Caco-2 (cell line): ENCODE measurements around the gene C11orf91. TPM values are rescaled to one million over a fixed set of nuclear protein-coding genes. Genes with fewer than 3 reads are reported as not detected.

Source experiments
- BruUV-seq: library from RNA; stranded (reverse); fragments of 400-500 nt; replicated peaks from 2 replicates; lab custom pipeline; 2021; lab: Mats Ljungman, UMichigan
- CTCF ChIA-PET: fragments of 300-600 bp; sonication (Branson Sonifier 250); formaldehyde crosslinking; loops from one replicate; lab custom pipeline; 2022; ENCODE audit warnings: antibody characterized with exemption; lab: Charles Lee
- POLR2A ChIA-PET: fragments of 300-600 bp; sonication (Branson Sonifier 250); formaldehyde crosslinking; loops from one replicate; lab custom pipeline; 2022; ENCODE audit warnings: antibody characterized with exemption; lab: Charles Lee
- DNase-seq, 2 experiments: peaks; one replicate each; pipeline versions ENCODE4 v3.0.0 to v3.0.0-alpha.2; 2020 to 2022
- H3K27me3 ChIP-seq: replicated peaks from 2 replicates; pipeline ENCODE4 v1.6.0; 2011; ENCODE audit warnings: low read length; ENCODE audit not compliant: control insufficient read depth, insufficient read depth
- H3K36me3 ChIP-seq: 2 replicates; pipeline ENCODE4 v1.5.1; 2011; ENCODE audit warnings: low read length; ENCODE audit not compliant: control insufficient read depth, insufficient read depth
- H3K4me1 ChIP-seq: fragments of 250-450 bp; sonication (Bioruptor Pico); 2 replicates; pipeline ENCODE4 v1.5.1; 2020; ENCODE audit warnings: mild to moderate bottlenecking
- H3K4me3 ChIP-seq: 2 replicates; pipeline ENCODE4 v1.5.1; 2011; ENCODE audit warnings: low read depth, mild to moderate bottlenecking, control low read depth, low read length
- H3K9me3 ChIP-seq: fragments of 250-450 bp; sonication (Bioruptor Pico); 2 replicates; pipeline ENCODE4 v1.5.1; 2020; ENCODE audit warnings: mild to moderate bottlenecking, moderate library complexity
- H3K27ac Mint-ChIP-seq: one replicate; pipeline ENCODE4 v1.8.0; 2022; ENCODE audit warnings: mixed read lengths; ENCODE audit not compliant: unreplicated experiment
- H3K27me3 Mint-ChIP-seq: one replicate; pipeline ENCODE4 v1.8.0; 2022; ENCODE audit warnings: mixed read lengths; ENCODE audit not compliant: insufficient read depth, unreplicated experiment
- H3K36me3 Mint-ChIP-seq: one replicate; pipeline ENCODE4 v1.8.0; 2022; ENCODE audit warnings: mild to moderate bottlenecking, mixed read lengths; ENCODE audit not compliant: insufficient read depth, unreplicated experiment
- H3K4me1 Mint-ChIP-seq: one replicate; pipeline ENCODE4 v1.8.0; 2022; ENCODE audit warnings: low read depth, mixed read lengths; ENCODE audit not compliant: unreplicated experiment
- H3K4me3 Mint-ChIP-seq: one replicate; pipeline ENCODE4 v1.8.0; 2022; ENCODE audit warnings: mild to moderate bottlenecking, moderate library complexity, mixed read lengths; ENCODE audit not compliant: unreplicated experiment
- H3K9me3 Mint-ChIP-seq: one replicate; pipeline ENCODE4 v1.8.0; 2022; ENCODE audit warnings: mixed read lengths; ENCODE audit not compliant: unreplicated experiment
- CTCF ChIP-seq, 2 experiments: fragments of 200-600 bp in 1 of 2; IDR thresholded peaks; 1 replicate in 1 of 2; 2 replicates in 1 of 2; pipeline versions ENCODE4 v1.5.1 to v1.8.0; 2011 to 2022; ENCODE audit warnings: antibody characterized with exemption in 1 of 2, control low read depth in 1 of 2, inconsistent platforms in 1 of 2, low read depth in 1 of 2, low read length in 1 of 2, mild to moderate bottlenecking in 1 of 2, moderate library complexity in 1 of 2; ENCODE audit not compliant: insufficient read depth in 1 of 2, severe bottlenecking in 1 of 2, unreplicated experiment in 1 of 2
- intact Hi-C: fragments of 100-400 bp; cut with micrococcal nuclease; formaldehyde crosslinking; loops from one replicate; pipeline ENCODE4 v1.10.0; 2022; ENCODE audit not compliant: unreplicated experiment
- total RNA-seq: library from RNA; stranded (reverse); gene quantifications from 2 replicates; pipeline ENCODE4 v1.2.3, GENCODE V29; 2022

Gene C11orf91
- total RNA-seq, 1 experiment from 2014 or later: not detected

- BruUV-seq: no TSS peak
- Histone ChIP-seq H3K4me1 (peaks cover under 1% of the 10 kb centered on the region), H3K4me3 (no peak overlapping the region), H3K27me3 (no peaks in the 10 kb centered on the region), H3K36me3 (peaks cover 3% of the 10 kb centered on the region; the same call in 1 of the 2 replicates), H3K9me3 (no peaks in the 10 kb centered on the region)
- Mint-ChIP-seq H3K4me3 (no peak overlapping the region), H3K36me3 (no peaks in the 10 kb centered on the region), H3K9me3 (no peaks in the 10 kb centered on the region), H3K4me1 (peaks cover 12% of the 10 kb centered on the region), H3K27me3 (no peaks in the 10 kb centered on the region), H3K27ac (no peak overlapping the region)
- ChIA-PET POLR2A (no interaction called here), CTCF (interaction anchor here (0.6 to 1.7 kb wide), 11 partner anchors 24 to 380 kb away, joined by 3 to 37 read pairs (median 5); partner anchors contain the start of gene C11orf91)
- DNase-seq: no peak
- TF ChIP-seq CTCF (IDR thresholded peaks at IDR 0.05; ENCODE audit: insufficient read depth in 1 of 2, low read depth in 1 of 2, low read length in 1 of 2, severe bottlenecking in 1 of 2, unreplicated experiment in 1 of 2): peak; percentile 16 to 41
- intact Hi-C loops: loop anchor here (2.0 kb wide), 1 partner anchor 200 kb away; no protein-coding TSS in a partner anchor
Observed at GRCh38 chr11:33742249-33742851, 41.7 kb upstream of the C11orf91 start.

- no peaks in the 10 kb centered on the region for H3K9me3 ChIP-seq
- intact Hi-C loops: loop anchor here (2.0 kb wide), 1 partner anchor 199 kb away; no protein-coding TSS in a partner anchor
- no peak overlapping the region for H3K4me3 ChIP-seq
- CTCF ChIA-PET: interaction anchor here (1.0 to 1.7 kb wide), 7 partner anchors 26 to 380 kb away, joined by 4 to 37 read pairs (median 5); partner anchors contain the start of gene C11orf91
- peaks cover 17% of the 10 kb centered on the region for H3K4me1 Mint-ChIP-seq
- TF ChIP-seq CTCF (IDR thresholded peaks at IDR 0.05; ENCODE audit: insufficient read depth in 1 of 2, low read depth in 1 of 2, low read length in 1 of 2, severe bottlenecking in 1 of 2, unreplicated experiment in 1 of 2): no peak
- H3K4me3 Mint-ChIP-seq: no peak overlapping the region
- DNase-seq: no peak
- BruUV-seq: no TSS peak
- H3K4me1 ChIP-seq: peaks cover 6% of the 10 kb centered on the region
- H3K27me3 Mint-ChIP-seq: no peaks in the 10 kb centered on the region
- no peaks in the 10 kb centered on the region for H3K36me3 Mint-ChIP-seq
- H3K36me3 ChIP-seq: peaks cover 3% of the 10 kb centered on the region; the same call in 1 of the 2 replicates
- POLR2A ChIA-PET: no interaction called here
- H3K27ac Mint-ChIP-seq: no peak overlapping the region
- no peaks in the 10 kb centered on the region for H3K9me3 Mint-ChIP-seq
- H3K27me3 ChIP-seq: no peaks in the 10 kb centered on the region
Observed at GRCh38 chr11:33741806-33742205, 41.2 kb upstream of the C11orf91 start.

- Mint-ChIP-seq H3K4me1 (peaks cover 19% of the 10 kb centered on the region), H3K36me3 (peaks cover 5% of the 10 kb centered on the region), H3K9me3 (no peaks in the 10 kb centered on the region), H3K27ac (peak overlapping the region; percentile 84), H3K27me3 (no peaks in the 10 kb centered on the region), H3K4me3 (peak overlapping the region; percentile 84)
- Histone ChIP-seq H3K9me3 (no peaks in the 10 kb centered on the region), H3K27me3 (no peaks in the 10 kb centered on the region), H3K36me3 (0 out of 2 replicates have a peak, but pooled peaks cover 1% of the 10 kb centered on the region), H3K4me3 (no peak overlapping the region), H3K4me1 (peaks cover 22% of the 10 kb centered on the region)
- no peak for DNase-seq
- no TSS peak for BruUV-seq
- intact Hi-C loops: loop anchor here (5.0 kb wide), 2 partner anchors 35 to 375 kb away; partner anchors contain the start of gene C11orf91
- ChIA-PET CTCF (no interaction called here), POLR2A (interaction anchor here (0.6 kb wide), 1 partner anchor 247 kb away, joined by 6 read pairs; no protein-coding TSS in a partner anchor)
- no peak for TF ChIP-seq CTCF (IDR thresholded peaks at IDR 0.05; ENCODE audit: insufficient read depth in 1 of 2, low read depth in 1 of 2, low read length in 1 of 2, severe bottlenecking in 1 of 2, unreplicated experiment in 1 of 2)
Observed at GRCh38 chr11:33737362-33737821, 36.8 kb upstream of the C11orf91 start.
